Fibroblast of lung (primary cell): ENCODE data around the gene UBE2D2.

ENCODE experiments used
- CTCF ChIP-seq, 2 donors: IDR thresholded peaks in 1 of 2; conservative IDR thresholded peaks in 1 of 2; 1 replicate in 1 of 2; 2 replicates in 1 of 2; pipeline ENCODE4 v1.5.1; 2011 to 2012; ENCODE audit warnings: low read length in 2 of 2, control low read depth in 1 of 2, inconsistent platforms in 1 of 2, low read depth in 1 of 2, mild to moderate bottlenecking in 1 of 2
- EZH2 ChIP-seq: IDR thresholded peaks from 2 replicates; pipeline ENCODE4 v1.5.1; 2012; ENCODE audit warnings: low read length, control low read depth, mild to moderate bottlenecking; ENCODE audit errors: missing control alignments

GRCh38 chr5:139588962-139589361, 27.8 kb downstream of the UBE2D2 start:
- TF ChIP-seq CTCF (conservative IDR thresholded peaks at IDR 0.05 in 1 of 2, IDR thresholded peaks at IDR 0.05 in 1 of 2; ENCODE audit: low read depth in 1 of 2, low read length in 2 of 2) (no peak), EZH2 (no peak)
